ENCODE results near the gene FAM174B. TPM values are rescaled to one million over a fixed set of nuclear protein-coding genes. Genes with fewer than 3 reads are reported as not detected.
A peak's percentile ranks its signal among the peaks of the same experiment; 100 is the strongest.
"Not testable (repeated sequence)": the region's sequence is repeated elsewhere in the genome, so short reads cannot be mapped to it uniquely, and the experiment has no call there.

FAM174B gene
- total and polyA plus RNA-seq, 7 donors, result 7.6 to 22.1 (median 11.0) TPM

GRCh38 chr15:92611995-92612745 lies 43.4 kb downstream of the FAM174B start:
- ATAC-seq, result peak in 3 of 4 donors; percentile 34 to 51 (median 43)

DNA sequence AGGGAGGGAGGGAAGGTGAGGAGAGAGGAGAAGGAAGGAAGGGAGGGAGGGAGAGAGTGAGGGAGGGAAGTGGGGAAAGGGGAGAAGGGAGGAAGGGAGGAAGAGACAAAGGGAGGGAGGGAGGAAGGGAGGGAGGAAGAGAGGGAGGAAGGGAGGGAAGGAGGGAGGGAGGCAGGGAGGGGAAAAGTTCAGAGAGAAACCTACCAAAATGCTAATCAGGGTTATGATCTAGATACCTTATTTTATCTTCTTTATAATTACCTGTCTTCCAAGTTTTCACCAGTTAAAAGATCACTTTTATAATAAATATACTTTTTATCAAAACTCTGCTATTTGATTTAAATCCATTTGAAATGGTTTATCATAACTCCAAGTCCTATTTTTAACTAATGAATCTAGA lies 44.4 kb downstream of the FAM174B start:
- Histone ChIP-seq H3K36me3 (ENCODE audit: insufficient read depth in 1 of 2, low read depth in 1 of 2) (no peaks in the 10 kb centered on the region), H3K27ac (no peak overlapping the region), H3K4me3 (no peak overlapping the region), H3K9me3 (no peaks in the 10 kb centered on the region), H3K27me3 (ENCODE audit: insufficient read depth in 3 of 3, low read length in 2 of 3) (no peaks in the 10 kb centered on the region), H3K4me1 (no peaks in the 10 kb centered on the region)
- ATAC-seq, result no peak
- no peak for DNase-seq
- TF ChIP-seq CTCF (IDR thresholded peaks at IDR 0.05), result no peak
- intact Hi-C loops (cut with DNase I), result loop anchor here in 1 of 2 donors (5.0 kb wide), 1 partner anchor 101 kb away; no protein-coding TSS in a partner anchor

More at GRCh38 chr15:92611995-92612745, 43.4 kb downstream of the FAM174B start:
- 73 to 81% (median 75%) methylated on average over 7 of the region's 7 CpGs for WGBS, 3 donors
- Histone ChIP-seq H3K4me1 (peaks cover 1% of the 10 kb centered on the region), H3K4me3 (no peak overlapping the region), H3K27me3 (ENCODE audit: insufficient read depth in 3 of 3, low read length in 2 of 3) (no peaks in the 10 kb centered on the region), H3K27ac (no peak overlapping the region), H3K9me3 (no peaks in the 10 kb centered on the region), H3K36me3 (ENCODE audit: insufficient read depth in 1 of 2, low read depth in 1 of 2) (no peaks in the 10 kb centered on the region)
- no peak for DNase-seq
- TF ChIP-seq CTCF (IDR thresholded peaks at IDR 0.05), result no peak
- intact Hi-C loops (cut with DNase I), result loop anchor here in 1 of 2 donors (5.0 kb wide), 1 partner anchor 100 kb away; no protein-coding TSS in a partner anchor

- TF ChIP-seq CTCF (IDR thresholded peaks at IDR 0.05), result no peak
- H3K4me3 ChIP-seq, result no peak overlapping the region
- no peaks in the 10 kb centered on the region for H3K27me3 ChIP-seq (ENCODE audit: insufficient read depth in 3 of 3, low read length in 2 of 3)
- ATAC-seq (no peak), DNase-seq (no peak)
- no peaks in the 10 kb centered on the region for H3K4me1 ChIP-seq
- intact Hi-C loops (cut with DNase I), result loop anchor here in 1 of 2 donors (5.0 kb wide), 1 partner anchor 102 kb away; no protein-coding TSS in a partner anchor
- H3K9me3 ChIP-seq, result no peaks in the 10 kb centered on the region
- 84 to 90% (median 86%) methylated on average over 9 of the region's 9 CpGs for WGBS, 3 donors
- no peaks in the 10 kb centered on the region for H3K36me3 ChIP-seq (ENCODE audit: insufficient read depth in 1 of 2, low read depth in 1 of 2)
- no peak overlapping the region for H3K27ac ChIP-seq
Measured at GRCh38 chr15:92610101-92610520, 45.5 kb downstream of the FAM174B start.

DNA sequence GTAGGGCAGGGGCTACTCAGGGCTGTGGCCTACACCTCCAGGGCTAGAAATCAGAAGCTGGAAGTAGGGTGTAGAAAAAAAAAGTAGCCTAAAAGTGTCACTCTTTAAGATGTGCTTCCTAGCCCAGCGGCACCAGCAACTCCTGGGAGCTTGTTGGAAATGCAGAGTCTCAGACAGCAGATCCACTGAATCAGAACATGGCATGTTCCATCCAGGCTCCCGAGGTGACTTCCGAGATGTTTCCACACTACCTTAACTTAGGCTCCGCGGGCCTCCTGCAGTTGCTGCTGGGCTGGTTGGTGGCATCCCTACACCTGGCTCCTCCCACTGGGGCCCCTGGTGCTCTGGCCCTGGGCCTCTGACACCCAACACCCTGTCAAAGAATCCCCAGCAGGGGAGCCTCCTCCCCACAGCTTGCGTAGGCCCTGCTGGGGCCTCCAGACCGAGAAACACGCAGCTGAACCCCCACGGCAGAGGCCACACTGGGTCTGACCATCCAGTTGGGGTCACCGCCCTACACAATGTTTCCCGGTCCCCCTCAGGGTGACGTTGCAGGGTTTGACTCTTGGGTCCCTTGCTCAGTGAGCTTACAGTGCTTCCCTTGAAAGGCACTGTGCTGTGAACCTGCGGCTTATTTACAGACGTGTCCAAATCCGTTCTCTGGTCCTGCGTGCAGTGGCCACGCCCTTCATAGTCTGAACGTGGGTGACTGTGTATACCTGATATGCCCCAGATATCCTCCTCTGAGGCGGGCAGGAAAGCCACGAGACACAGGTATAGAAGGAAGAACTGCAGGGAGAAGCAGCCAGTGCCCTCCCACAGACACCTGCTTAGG lies 46.5 kb downstream of the FAM174B start:
- Histone ChIP-seq H3K36me3 (ENCODE audit: insufficient read depth in 1 of 2, low read depth in 1 of 2) (no peaks in the 10 kb centered on the region), H3K27ac (no peak overlapping the region), H3K27me3 (ENCODE audit: insufficient read depth in 3 of 3, low read length in 2 of 3) (no peaks in the 10 kb centered on the region), H3K4me1 (no peaks in the 10 kb centered on the region), H3K4me3 (no peak overlapping the region), H3K9me3 (no peaks in the 10 kb centered on the region)
- DNase-seq, result no peak
- 87 to 89% (median 89%) methylated on average over 20 of the region's 20 CpGs for WGBS, 3 donors
- no peak for TF ChIP-seq CTCF (IDR thresholded peaks at IDR 0.05)
- ATAC-seq, result peak in 1 of 4 donors; percentile 20
- intact Hi-C loops (cut with DNase I), result loop anchor here in 1 of 2 donors (10.0 kb wide), 1 partner anchor 46 kb away; the partner anchor contains the start of gene FAM174B

GRCh38 chr15:92606836-92607150 lies 48.8 kb downstream of the FAM174B start:
- WGBS, 3 donors, result 81 to 84% (median 82%) methylated on average over 9 to 11 of the region's 15 CpGs
- not testable (repeated sequence) for H3K9me3 ChIP-seq; H3K27ac ChIP-seq; H3K27me3 ChIP-seq (ENCODE audit: insufficient read depth in 3 of 3, low read length in 2 of 3); DNase-seq; ATAC-seq; H3K36me3 ChIP-seq (ENCODE audit: insufficient read depth in 1 of 2, low read depth in 1 of 2); H3K4me1 ChIP-seq; H3K4me3 ChIP-seq
- intact Hi-C loops (cut with DNase I), result loop anchor here in 1 of 2 donors (10.0 kb wide), 1 partner anchor 48 kb away; the partner anchor contains the start of gene FAM174B
